ENCODE measurements around the gene DHRS1. TPM values are rescaled to one million over a fixed set of nuclear protein-coding genes. Genes with fewer than 3 reads are reported as not detected.
A peak's percentile ranks its signal among the peaks of the same experiment; 100 is the strongest.

The DHRS1 gene
- total and polyA plus RNA-seq, 2 of the 4 experiments (the other 2 are of a cell fraction) = 15.8 to 38.6 TPM

- no peaks in the 10 kb centered on the region for H3K27me3 ChIP-seq (ENCODE audit: control insufficient read depth, insufficient read depth, low read length)
- H3K79me1 ChIP-seq (ENCODE audit: low read depth in 1 of 2, low read length in 2 of 2) = peaks cover 24 to 56% of the 10 kb centered on the region in 2 experiments
- no peak overlapping the region for H2BK5ac ChIP-seq (ENCODE audit: low read depth, low read length, poor library complexity, severe bottlenecking)
- CTCF ChIA-PET = interaction anchor here (0.9 to 2.0 kb wide), 3 partner anchors 8 to 131 kb away, joined by 3 to 7 read pairs (median 6); partner anchors contain the start of gene CIDEB
- TF ChIP-seq RFX5 (IDR thresholded peaks at IDR 0.05; ENCODE audit: low read depth, low read length) (no peak), POLR2A (IDR thresholded peaks at IDR 0.05; ENCODE audit: low read depth, low read length) (no peak)
- DNase-seq = no peak
- 0 out of 2 replicates have a peak overlapping the region, but pooled peaks have one; percentile 40 for H3K4ac ChIP-seq (ENCODE audit: low read depth, low read length)
- H3K4me1 ChIP-seq (ENCODE audit: control insufficient read depth, insufficient read depth, low read length) = peaks cover 9% of the 10 kb centered on the region
- in situ Hi-C loops (cut with MboI; ENCODE audit: low sequenced_read_pairs) = no loop called here
- no peak overlapping the region for H4K5ac ChIP-seq (ENCODE audit: low read depth, low read length)
- WGBS, 2 experiments (ENCODE audit: extremely low coverage in 2 of 2, insufficient read length in 1 of 2) = 75% methylated on average over 4 of the region's 16 CpGs; no CpG with 5 or more reads in 1 of the 2 experiments
- peak overlapping the region; percentile 63 for H3K56ac ChIP-seq (ENCODE audit: extremely low read depth, insufficient read depth, low read length)
- H3K27ac ChIP-seq (ENCODE audit: insufficient read depth, low read length) = peak overlapping the region; percentile 36
- peak overlapping the region; percentile 94 for H3K4me2 ChIP-seq (ENCODE audit: low read depth, low read length)
- H3K4me3 ChIP-seq (ENCODE audit: insufficient read depth, low read depth, low read length) = peak overlapping the region; percentile 63
- H2AFZ ChIP-seq (replicated peaks; ENCODE audit: low read length, poor library complexity) = peak overlapping the region; percentile 98
- H4K91ac ChIP-seq (ENCODE audit: insufficient read depth, low read depth, low read length) = no peak overlapping the region
- ATAC-seq (ENCODE audit: low read depth) = no peak
- BruUV-seq (replicated peaks) = no TSS peak
- H3K9me3 ChIP-seq (ENCODE audit: control insufficient read depth, insufficient read depth, low read length) = no peaks in the 10 kb centered on the region
- intact Hi-C loops (cut with micrococcal nuclease) = no loop called here
- no peak overlapping the region for H2BK120ac ChIP-seq (ENCODE audit: low read depth, low read length)
- H3K36me3 ChIP-seq (ENCODE audit: control insufficient read depth, insufficient read depth, low read length) = peaks cover 38% of the 10 kb centered on the region
- peak overlapping the region; percentile 66 for H3K14ac ChIP-seq (replicated peaks; ENCODE audit: low read depth, low read length)
- no peak overlapping the region for H2BK15ac ChIP-seq (ENCODE audit: low read depth, low read length)
- dilution Hi-C loops (cut with HindIII; ENCODE audit: low sequenced_read_pairs, unreplicated experiment) = no loop called here
- H2AK5ac ChIP-seq (ENCODE audit: low read depth, low read length) = peak overlapping the region; percentile 20; the same call in 1 of the 2 replicates
- peak overlapping the region; percentile 89; the same call in 1 of the 2 replicates for H3K23ac ChIP-seq (ENCODE audit: low read depth, low read length)
- H2BK20ac ChIP-seq (ENCODE audit: low read depth, low read length) = no peak overlapping the region
- no peaks in the 10 kb centered on the region for H3K9me1 ChIP-seq (ENCODE audit: insufficient read depth, low read length)
- POLR2A ChIA-PET (ENCODE audit: unreplicated experiment) = no interaction called here
- peak overlapping the region; percentile 86 for H3K9ac ChIP-seq (ENCODE audit: low read depth, low read length)
- no peak overlapping the region for H3K18ac ChIP-seq (ENCODE audit: low read depth, low read length)
- peak overlapping the region; percentile 90 for H2AK9ac ChIP-seq (replicated peaks; ENCODE audit: low read depth, low read length, poor library complexity)
- H4K8ac ChIP-seq (ENCODE audit: low read depth in 2 of 2, low read length in 2 of 2) = peak overlapping the region; percentile 73 to 91; a peak in 3 of 4 replicates
- no peaks in the 10 kb centered on the region for H4K20me1 ChIP-seq (ENCODE audit: insufficient read depth, low read length)
Measured at GRCh38 chr14:24300326-24300980, 873 bp upstream of the DHRS1 start.
